HAP-1 (cell line): Measurements from ENCODE around the gene DBET.
"Not testable (repeated sequence)": the region's sequence is repeated elsewhere in the genome, so short reads cannot be mapped to it uniquely, and the experiment has no call there.

Source experiments
- DNase-seq, 2 experiments: peaks; one replicate each; pipeline ENCODE4 v3.0.0-alpha.2; 2016 to 2020; ENCODE audit warnings: low spot score in 2 of 2
- H3K27me3 ChIP-seq: fragments of 250-450 bp; sonication (Bioruptor Pico); 2 replicates; pipeline ENCODE4 v1.5.1; 2020; ENCODE audit warnings: low read depth, mild to moderate bottlenecking, moderate library complexity
- H3K36me3 ChIP-seq: fragments of 250-450 bp; sonication (Bioruptor Pico); replicated peaks from 2 replicates; pipeline ENCODE4 v1.5.1; 2020; ENCODE audit warnings: mild to moderate bottlenecking
- H3K4me1 ChIP-seq: fragments of 250-450 bp; sonication (Bioruptor Pico); 2 replicates; pipeline ENCODE4 v1.5.1; 2020; ENCODE audit warnings: mild to moderate bottlenecking
- H3K4me3 ChIP-seq: fragments of 250-450 bp; sonication (Bioruptor Pico); 2 replicates; pipeline ENCODE4 v1.5.1; 2020; ENCODE audit warnings: mild to moderate bottlenecking, moderate library complexity
- H3K9me3 ChIP-seq: fragments of 250-450 bp; sonication (Bioruptor Pico); 2 replicates; pipeline ENCODE4 v1.5.1; 2020; ENCODE audit warnings: mild to moderate bottlenecking, moderate library complexity
- in situ Hi-C: fragments of 300-500 bp; cut with MboI; formaldehyde crosslinking; loops from 3 replicates; pipeline ENCODE4 v1.14.3; 2020; ENCODE audit warnings: low sequenced_read_pairs, inconsistent platforms, mixed read lengths

Gene DBET

GRCh38 chr4:190101525-190101924 lies 37.2 kb downstream of the DBET start:
- H3K4me3 ChIP-seq, H3K9me3 ChIP-seq, H3K36me3 ChIP-seq, H3K27me3 ChIP-seq, H3K4me1 ChIP-seq, DNase-seq, in situ Hi-C loops: not testable (repeated sequence)

GRCh38 chr4:190106191-190106590 lies 41.9 kb downstream of the DBET start:
- H3K4me1 ChIP-seq, H3K4me3 ChIP-seq, DNase-seq, H3K27me3 ChIP-seq, H3K36me3 ChIP-seq, in situ Hi-C loops: not testable (repeated sequence)
- H3K9me3 ChIP-seq: peaks cover 19% of the 10 kb centered on the region

GRCh38 chr4:190106611-190107480 lies 42.5 kb downstream of the DBET start:
- H3K27me3 ChIP-seq, H3K4me3 ChIP-seq, in situ Hi-C loops, H3K36me3 ChIP-seq, DNase-seq, H3K4me1 ChIP-seq: not testable (repeated sequence)
- peaks cover 19% of the 10 kb centered on the region for H3K9me3 ChIP-seq

GRCh38 chr4:190107766-190108485 lies 43.6 kb downstream of the DBET start:
- DNase-seq, H3K27me3 ChIP-seq, in situ Hi-C loops, H3K36me3 ChIP-seq, H3K4me3 ChIP-seq, H3K4me1 ChIP-seq: not testable (repeated sequence)
- peaks cover 19% of the 10 kb centered on the region for H3K9me3 ChIP-seq

GRCh38 chr4:190108756-190109155 lies 44.5 kb downstream of the DBET start:
- H3K27me3 ChIP-seq, DNase-seq, H3K4me1 ChIP-seq, in situ Hi-C loops, H3K4me3 ChIP-seq, H3K36me3 ChIP-seq: not testable (repeated sequence)
- peaks cover 19% of the 10 kb centered on the region for H3K9me3 ChIP-seq

GRCh38 chr4:190109390-190110011 lies 45.2 kb downstream of the DBET start:
- H3K4me1 ChIP-seq, in situ Hi-C loops, DNase-seq, H3K4me3 ChIP-seq, H3K27me3 ChIP-seq, H3K36me3 ChIP-seq: not testable (repeated sequence)
- H3K9me3 ChIP-seq: peaks cover 19% of the 10 kb centered on the region

GRCh38 chr4:190110033-190110432 lies 45.7 kb downstream of the DBET start:
- H3K4me3 ChIP-seq, H3K4me1 ChIP-seq, H3K36me3 ChIP-seq, in situ Hi-C loops, DNase-seq, H3K27me3 ChIP-seq: not testable (repeated sequence)
- H3K9me3 ChIP-seq: peaks cover 19% of the 10 kb centered on the region

- peaks cover 19% of the 10 kb centered on the region for H3K9me3 ChIP-seq
- H3K4me3 ChIP-seq, in situ Hi-C loops, DNase-seq, H3K27me3 ChIP-seq, H3K36me3 ChIP-seq, H3K4me1 ChIP-seq: not testable (repeated sequence)
These were observed 46.4 kb downstream of the DBET start for GRCh38 chr4:190110570-190111295.

- H3K4me1 ChIP-seq, H3K36me3 ChIP-seq, H3K4me3 ChIP-seq, in situ Hi-C loops, H3K27me3 ChIP-seq, DNase-seq: not testable (repeated sequence)
- H3K9me3 ChIP-seq: peaks cover 12% of the 10 kb centered on the region
These were observed 48.6 kb downstream of the DBET start for GRCh38 chr4:190112879-190113278.

GRCh38 chr4:190114991-190115390 lies 50.7 kb downstream of the DBET start:
- DNase-seq, H3K9me3 ChIP-seq, in situ Hi-C loops, H3K4me3 ChIP-seq, H3K27me3 ChIP-seq, H3K36me3 ChIP-seq, H3K4me1 ChIP-seq: not testable (repeated sequence)
